Fibroblast of villous mesenchyme (primary cell): Measurements from ENCODE around the gene USP28. TPM values are rescaled to one million over a fixed set of nuclear protein-coding genes. Genes with fewer than 3 reads are reported as not detected.

Source experiments
- DNase-seq: peaks from one replicate; pipeline ENCODE4 v3.0.0-alpha.2; 2010; ENCODE audit warnings: low read depth
- H3K4me3 ChIP-seq: 2 replicates; pipeline ENCODE4 v1.5.1; 2011; ENCODE audit warnings: low read depth, mild to moderate bottlenecking, low read length
- CTCF ChIP-seq: IDR thresholded peaks from 2 replicates; pipeline ENCODE4 v1.5.1; 2012; ENCODE audit warnings: low read depth, mild to moderate bottlenecking, low read length; ENCODE audit not compliant: insufficient read depth
- total RNA-seq: library from RNA; depleted of rRNA; stranded (reverse); fragments of >200 nt; gene quantifications from 2 replicates; pipeline ENCODE4 v1.2.3, GENCODE V29; 2012

The USP28 gene
- total RNA-seq, 1 donor: 37.1 TPM

- H3K4me3 ChIP-seq: no peak overlapping the region
- no peak for DNase-seq
- TF ChIP-seq CTCF: no peak
Observed at GRCh38 chr11:113781682-113782081, 93.7 kb downstream of the USP28 start.

DNA sequence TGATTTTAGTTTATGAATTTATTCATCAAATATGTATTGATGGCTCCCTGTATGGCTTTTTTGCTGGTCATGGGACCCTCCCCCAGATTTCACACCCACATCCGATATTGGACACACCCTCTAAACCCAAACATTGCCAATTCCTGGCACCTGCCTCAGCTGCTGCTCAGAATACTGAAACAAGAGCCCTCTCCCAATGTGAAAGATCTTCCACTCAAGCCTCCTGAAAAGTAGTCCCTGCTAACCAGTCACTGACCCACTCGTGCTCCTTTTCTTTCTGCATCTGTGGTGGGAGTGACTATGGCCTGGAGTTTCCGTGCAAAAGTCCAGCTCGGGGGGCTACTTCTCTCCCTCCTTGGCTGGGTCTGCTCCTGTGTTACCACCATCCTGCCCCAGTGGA lies 95.9 kb downstream of the USP28 start, which contains the start of gene CLDN25:
Gene CLDN25 (plus strand): TSS at position 301 of the 400 bp plus-strand sequence. CDS start 0 bp downstream, at position 301.
- TF ChIP-seq CTCF: no peak
- no peak within 1 kb of the TSS for H3K4me3 ChIP-seq
- no peak for DNase-seq

DNA sequence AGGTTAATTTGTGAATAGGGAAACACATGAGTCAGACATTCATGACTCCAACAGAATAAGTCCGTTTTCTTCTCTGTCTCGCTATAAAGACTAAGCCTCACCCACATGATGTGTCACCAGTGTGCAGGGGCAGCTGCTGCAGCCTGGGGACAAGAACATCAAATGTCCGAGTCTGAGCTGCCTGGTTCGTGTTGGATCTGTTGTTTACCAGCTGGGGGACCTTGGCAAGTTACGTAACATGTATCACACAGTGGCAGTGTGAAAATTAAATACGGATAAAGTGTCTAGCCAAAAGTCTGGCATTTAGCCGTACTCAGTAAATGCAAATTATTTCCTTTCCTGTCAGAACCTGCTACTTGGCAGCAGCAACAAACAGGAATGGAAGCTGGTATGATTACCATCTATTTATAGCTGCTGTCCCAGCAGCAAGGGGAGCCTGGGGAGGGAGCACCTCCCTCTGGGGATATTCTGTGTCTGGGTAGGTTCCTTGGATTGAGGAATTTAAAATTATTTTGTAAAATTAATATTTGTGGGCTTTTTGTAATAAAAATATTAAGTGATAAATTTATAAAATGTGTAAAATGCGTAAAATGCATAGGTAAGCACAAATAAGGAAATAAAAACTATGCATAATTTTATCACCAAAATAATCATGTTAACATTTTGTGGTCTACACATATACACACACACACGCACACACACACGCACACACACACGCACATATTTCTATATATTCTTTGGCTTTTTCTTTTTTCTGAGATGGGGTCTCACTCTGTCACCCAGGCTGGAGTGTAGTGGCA lies 97.1 kb downstream of the USP28 start:
- no peak overlapping the region for H3K4me3 ChIP-seq
- no peak for TF ChIP-seq CTCF
- peak; percentile 12 for DNase-seq

DNA sequence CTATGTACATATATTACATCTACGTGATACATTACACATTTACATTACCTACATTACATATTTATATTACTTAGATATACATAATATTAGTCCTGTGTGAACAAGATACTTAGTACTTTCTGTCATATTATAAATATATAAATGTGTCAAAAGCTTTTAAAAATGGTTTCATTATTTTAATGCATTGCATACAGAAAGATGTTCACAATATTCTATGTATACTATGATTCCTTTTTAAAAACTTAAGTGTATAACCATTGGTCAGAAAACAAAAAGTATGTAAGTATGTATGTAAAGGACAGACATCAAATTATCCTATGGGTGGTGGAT lies 101.2 kb downstream of the USP28 start:
- DNase-seq: no peak
- no peak for TF ChIP-seq CTCF
- peak overlapping the region; percentile 99 for H3K4me3 ChIP-seq

DNA sequence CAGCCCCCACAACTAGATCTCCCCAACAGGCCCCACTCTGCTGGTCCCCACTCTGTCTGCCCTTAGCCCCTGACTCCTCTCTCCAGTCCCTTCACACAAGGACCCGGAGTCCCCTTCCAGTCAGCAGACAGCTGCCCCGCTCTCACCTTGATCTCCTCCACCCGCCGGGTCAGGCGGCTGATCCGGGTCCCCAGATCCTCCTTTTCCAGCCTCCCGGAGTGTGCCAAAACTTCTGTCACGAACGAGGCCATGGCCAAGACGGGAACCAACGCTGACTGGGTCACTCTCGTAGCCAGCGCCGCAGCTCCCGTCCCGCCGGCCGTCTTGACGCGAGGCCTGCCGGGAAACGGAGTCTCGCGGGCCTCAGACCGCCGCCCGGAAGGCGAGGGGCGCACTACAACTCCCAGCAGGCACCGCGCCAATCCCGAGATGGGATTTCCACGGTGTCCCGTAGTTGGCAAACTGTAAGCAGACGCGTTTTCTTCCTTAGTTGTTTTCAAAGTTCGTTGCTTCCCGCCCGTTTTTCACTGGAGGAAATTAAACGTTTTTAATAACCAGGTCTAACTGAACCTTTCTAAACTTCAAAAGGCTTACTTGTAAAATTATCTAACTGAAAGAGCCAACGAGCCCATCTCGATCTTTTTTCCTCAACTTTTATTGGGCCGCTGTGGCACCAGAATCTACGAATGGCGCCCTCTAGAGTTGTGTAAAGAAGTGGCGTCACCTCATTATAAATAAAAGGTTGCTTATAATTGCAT lies 101.8 kb downstream of the USP28 start, which contains the start of gene ZW10:
Gene ZW10 (minus strand): TSS at position 277 of the 758 bp plus-strand sequence. CDS start 26 bp downstream, at position 251.
- peak within 1 kb of the TSS; percentile 99 for H3K4me3 ChIP-seq
- peak; percentile 79 for TF ChIP-seq CTCF
- DNase-seq: peak; percentile 97

DNA sequence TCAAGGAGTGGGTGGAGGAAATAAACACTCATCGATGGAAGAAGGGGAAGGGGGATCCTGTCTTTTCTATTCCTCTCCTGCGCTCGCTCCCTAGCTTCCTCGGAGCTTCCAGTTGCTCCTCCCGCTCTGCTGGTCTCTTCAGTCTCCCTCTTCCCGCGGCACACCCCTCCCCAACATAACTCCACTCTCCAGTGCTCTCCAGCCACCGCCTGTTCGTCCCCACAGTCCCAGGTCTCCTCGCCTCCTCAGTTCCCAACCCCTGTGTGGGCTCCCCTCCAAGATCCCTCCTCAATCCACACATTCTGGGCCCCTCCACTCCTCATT lies 102.3 kb downstream of the USP28 start:
- H3K4me3 ChIP-seq: peak overlapping the region; percentile 99
- TF ChIP-seq CTCF: no peak
- DNase-seq: peak; percentile 49
